Naive thymus-derived CD4-positive, alpha-beta T cell (primary cell): Measurements from ENCODE around the gene PPFIBP2. TPM values are rescaled to one million over a fixed set of nuclear protein-coding genes. Genes with fewer than 3 reads are reported as not detected.
A peak's percentile ranks its signal among the peaks of the same experiment; 100 is the strongest.

ENCODE experiments used
- ATAC-seq: fragments of 150-1000 bp; cut with Tn5 transposase; 2 replicates; pipeline ENCODE4 v1.10.0; 2021; ENCODE audit warnings: mild to moderate bottlenecking, moderate library complexity
- CTCF ChIA-PET: fragments of 350-600 bp; sonication (Branson Sonifier 250); formaldehyde crosslinking; loops from one replicate; lab custom pipeline; 2021; ENCODE audit warnings: antibody characterized with exemption; lab: Charles Lee
- POLR2A ChIA-PET: fragments of 350-600 bp; sonication (Branson Sonifier 250); formaldehyde crosslinking; loops from one replicate; lab custom pipeline; 2021; ENCODE audit warnings: antibody characterized with exemption, inconsistent platforms; lab: Charles Lee
- DNase-seq, 9 donors: peaks; one replicate each; pipeline versions ENCODE4 v3.0.0 to v3.0.0-alpha.2; 2020 to 2022; ENCODE audit warnings: mixed read lengths in 1 of 9
- H3K27ac ChIP-seq: one replicate; pipeline ENCODE4 v1.7.0; 2013; ENCODE audit warnings: mild to moderate bottlenecking, low read depth, low read length, moderate library complexity
- H3K27me3 ChIP-seq, 2 donors: one replicate each; pipeline ENCODE4 v1.7.0; 2013; ENCODE audit warnings: low read length in 2 of 2, mild to moderate bottlenecking in 2 of 2, moderate library complexity in 2 of 2; ENCODE audit not compliant: control insufficient read depth in 2 of 2, insufficient read depth in 2 of 2
- H3K36me3 ChIP-seq, 3 experiments: 1 replicate in 2 of 3; 2 replicates in 1 of 3; pipeline ENCODE4 v1.7.0; 2013; ENCODE audit warnings: low read length in 3 of 3, mild to moderate bottlenecking in 3 of 3, moderate library complexity in 1 of 3; ENCODE audit not compliant: insufficient read depth in 3 of 3, control insufficient read depth in 2 of 3
- H3K4me1 ChIP-seq, 2 donors: one replicate each; pipeline ENCODE4 v1.7.0; 2013; ENCODE audit warnings: low read length in 2 of 2, mild to moderate bottlenecking in 2 of 2, moderate library complexity in 1 of 2; ENCODE audit not compliant: control insufficient read depth in 2 of 2, insufficient read depth in 2 of 2
- H3K4me3 ChIP-seq: 2 replicates; pipeline ENCODE4 v1.7.0; 2013; ENCODE audit warnings: mild to moderate bottlenecking, low read length
- H3K9me3 ChIP-seq, 3 experiments: 1 replicate in 2 of 3; 2 replicates in 1 of 3; pipeline ENCODE4 v1.7.0; 2013; ENCODE audit warnings: low read length in 3 of 3; ENCODE audit not compliant: control insufficient read depth in 2 of 3
- H3K27ac Mint-ChIP-seq, 9 donors: one replicate each; pipeline ENCODE4 v1.8.0; 2020 to 2022; ENCODE audit warnings: mixed read lengths in 9 of 9, mild to moderate bottlenecking in 8 of 9, moderate library complexity in 5 of 9, inconsistent platforms in 2 of 9
- H3K27me3 Mint-ChIP-seq, 5 donors: one replicate each; pipeline ENCODE4 v1.8.0; 2021 to 2022; ENCODE audit warnings: mixed read lengths in 5 of 5, mild to moderate bottlenecking in 1 of 5
- H3K36me3 Mint-ChIP-seq, 5 donors: one replicate each; pipeline ENCODE4 v1.8.0; 2020 to 2022; ENCODE audit warnings: mixed read lengths in 5 of 5, mild to moderate bottlenecking in 3 of 5, inconsistent platforms in 1 of 5
- H3K4me1 Mint-ChIP-seq, 7 donors: one replicate each; pipeline ENCODE4 v1.8.0; 2020 to 2022; ENCODE audit warnings: mixed read lengths in 7 of 7, mild to moderate bottlenecking in 3 of 7, inconsistent platforms in 1 of 7
- H3K4me3 Mint-ChIP-seq, 10 donors: one replicate each; pipeline ENCODE4 v1.8.0; 2020 to 2022; ENCODE audit warnings: mild to moderate bottlenecking in 10 of 10, mixed read lengths in 10 of 10, moderate library complexity in 6 of 10, inconsistent platforms in 2 of 10
- H3K9me3 Mint-ChIP-seq, 11 donors: one replicate each; pipeline ENCODE4 v1.8.0; 2020 to 2022; ENCODE audit warnings: mixed read lengths in 11 of 11, mild to moderate bottlenecking in 4 of 11, inconsistent platforms in 1 of 11, moderate library complexity in 1 of 11
- intact Hi-C, 2 donors: fragments of 100-400 bp; cut with micrococcal nuclease; formaldehyde crosslinking; loops; one replicate each; pipeline ENCODE4 v1.15.1; 2023
- polyA plus RNA-seq, 2 donors: library from polyadenylated mRNA; unstranded; fragments of 300-500 nt; fragmentation: Illumina TruSeq; gene quantifications; one replicate each; pipeline ENCODE4 v1.2.3, GENCODE V29; 2021
- total RNA-seq, 6 experiments: library from RNA in 5 of 6; stranded (reverse) in 5 of 6; gene quantifications; 1 replicate in 5 of 6; 2 replicates in 1 of 6; pipeline ENCODE4 v1.2.3 and lab custom pipeline; 2021 to 2026

Gene PPFIBP2
- total and polyA plus RNA-seq, 7 experiments from 2014 or later, result 5.7 to 55.6 (median 42.6) TPM

GRCh38 chr11:7687386-7687785, 173.6 kb downstream of the PPFIBP2 start:
- Mint-ChIP-seq H3K4me1 (peaks cover 0 to 2% (median 0%) of the 10 kb centered on the region in 7 donors), H3K27ac (no peak overlapping the region), H3K9me3 (no peaks in the 10 kb centered on the region), H3K27me3 (peaks cover 17 to 33% (median 25%) of the 10 kb centered on the region in 5 donors), H3K4me3 (no peak overlapping the region), H3K36me3 (no peaks in the 10 kb centered on the region)
- intact Hi-C loops, result loop anchor here in 1 of 2 donors (5.0 kb wide), 1 partner anchor 245 kb away; no protein-coding TSS in a partner anchor
- Histone ChIP-seq H3K4me3 (no peak overlapping the region), H3K27ac (no peak overlapping the region), H3K36me3 (no peaks in the 10 kb centered on the region), H3K9me3 (no peaks in the 10 kb centered on the region), H3K4me1 (no peaks in the 10 kb centered on the region), H3K27me3 (no peaks in the 10 kb centered on the region)
- CTCF ChIA-PET, result interaction anchor here (1.1 to 1.4 kb wide), 2 partner anchors 8 to 245 kb away, joined by 3 read pairs; no protein-coding TSS in a partner anchor
- ATAC-seq (no peak), DNase-seq (no peak)
- POLR2A ChIA-PET, result no interaction called here

- CTCF ChIA-PET, result interaction anchor here (0.6 to 1.1 kb wide), 3 partner anchors 203 to 542 kb away, joined by 3 read pairs; partner anchors contain the start of gene OLFML1
- Mint-ChIP-seq H3K4me1 (peaks cover 0 to 2% (median 0%) of the 10 kb centered on the region in 7 donors), H3K27me3 (peaks cover 25 to 42% (median 32%) of the 10 kb centered on the region in 5 donors), H3K4me3 (no peak overlapping the region), H3K9me3 (peaks cover 0 to 1% (median 0%) of the 10 kb centered on the region in 11 donors), H3K27ac (no peak overlapping the region), H3K36me3 (no peaks in the 10 kb centered on the region)
- Histone ChIP-seq H3K4me3 (no peak overlapping the region), H3K27me3 (no peaks in the 10 kb centered on the region), H3K9me3 (no peaks in the 10 kb centered on the region), H3K4me1 (no peaks in the 10 kb centered on the region), H3K27ac (no peak overlapping the region), H3K36me3 (no peaks in the 10 kb centered on the region)
- DNase-seq, result peak in 5 of 9 donors; percentile 8 to 31 (median 22)
- POLR2A ChIA-PET, result interaction anchor here (0.7 kb wide), 1 partner anchor 407 kb away, joined by 3 read pairs; no protein-coding TSS in a partner anchor
- peak; percentile 55 for ATAC-seq
- intact Hi-C loops, result loop anchor here in 1 of 2 donors (1.0 to 5.0 kb wide), 5 partner anchors 175 to 590 kb away; partner anchors contain the start of gene PPFIBP2
Measured at GRCh38 chr11:7688238-7688826, 174.5 kb downstream of the PPFIBP2 start.

- no peak overlapping the region for H3K27ac ChIP-seq
- Mint-ChIP-seq H3K9me3 (peaks cover 0 to 1% (median 0%) of the 10 kb centered on the region in 11 donors), H3K27me3 (peaks cover 34 to 51% (median 41%) of the 10 kb centered on the region in 5 donors), H3K36me3 (no peaks in the 10 kb centered on the region), H3K27ac (no peak overlapping the region), H3K4me3 (no peak overlapping the region), H3K4me1 (peaks cover 0 to 2% (median 0%) of the 10 kb centered on the region in 7 donors)
- no peaks in the 10 kb centered on the region for H3K4me1 ChIP-seq
- no peak for ATAC-seq
- ChIA-PET CTCF (interaction anchor here (0.6 to 2.5 kb wide), 4 partner anchors 176 to 1223 kb away, joined by 3 to 8 read pairs (median 6); partner anchors contain the start of genes OLFML1 and PPFIBP2), POLR2A (no interaction called here)
- intact Hi-C loops, result loop anchor here in 1 of 2 donors (5.0 kb wide), 1 partner anchor 247 kb away; no protein-coding TSS in a partner anchor
- no peak overlapping the region for H3K4me3 ChIP-seq
- H3K9me3 ChIP-seq, result no peaks in the 10 kb centered on the region
- no peaks in the 10 kb centered on the region for H3K36me3 ChIP-seq
- no peak for DNase-seq
- peaks cover 3 to 8% of the 10 kb centered on the region in 2 donors for H3K27me3 ChIP-seq
Measured at GRCh38 chr11:7689239-7689638, 175.4 kb downstream of the PPFIBP2 start.

- peaks cover 0 to 1% (median 0%) of the 10 kb centered on the region in 11 donors for H3K9me3 Mint-ChIP-seq
- no peak overlapping the region for H3K4me3 Mint-ChIP-seq
- no peaks in the 10 kb centered on the region for H3K9me3 ChIP-seq
- H3K36me3 ChIP-seq, result no peaks in the 10 kb centered on the region
- peaks cover 6 to 11% of the 10 kb centered on the region in 2 donors for H3K27me3 ChIP-seq
- ChIA-PET POLR2A (no interaction called here), CTCF (interaction anchor here (1.1 to 2.5 kb wide), 4 partner anchors 10 to 592 kb away, joined by 3 to 7 read pairs (median 6); partner anchors contain the start of gene PPFIBP2)
- intact Hi-C loops, result loop anchor here (5.0 to 10.0 kb wide), 4 partner anchors 116 to 338 kb away; partner anchors contain the start of gene EIF3F (in 2 of the 2)
- peaks cover 35 to 55% (median 42%) of the 10 kb centered on the region in 5 donors for H3K27me3 Mint-ChIP-seq
- no peak overlapping the region for H3K4me3 ChIP-seq
- ATAC-seq, result no peak
- no peaks in the 10 kb centered on the region for H3K4me1 ChIP-seq
- no peak for DNase-seq
- H3K36me3 Mint-ChIP-seq, result no peaks in the 10 kb centered on the region
- no peak overlapping the region for H3K27ac ChIP-seq
- H3K4me1 Mint-ChIP-seq, result peaks cover 0 to 2% (median 0%) of the 10 kb centered on the region in 7 donors
- no peak overlapping the region for H3K27ac Mint-ChIP-seq
Measured at GRCh38 chr11:7690648-7691047, 176.8 kb downstream of the PPFIBP2 start.

- no peaks in the 10 kb centered on the region for H3K9me3 ChIP-seq
- Mint-ChIP-seq H3K27ac (no peak overlapping the region), H3K27me3 (peaks cover 32 to 55% (median 42%) of the 10 kb centered on the region in 5 donors), H3K9me3 (peaks cover 0 to 1% (median 0%) of the 10 kb centered on the region in 11 donors), H3K4me1 (peaks cover 0 to 2% (median 0%) of the 10 kb centered on the region in 7 donors), H3K36me3 (no peaks in the 10 kb centered on the region), H3K4me3 (no peak overlapping the region)
- POLR2A ChIA-PET, result interaction anchor here (0.6 kb wide), 1 partner anchor 754 kb away, joined by 8 read pairs; no protein-coding TSS in a partner anchor
- H3K4me1 ChIP-seq, result no peaks in the 10 kb centered on the region
- CTCF ChIA-PET, result interaction anchor here (0.9 to 2.5 kb wide), 5 partner anchors 9 to 594 kb away, joined by 3 to 7 read pairs (median 3); partner anchors contain the start of gene PPFIBP2
- H3K36me3 ChIP-seq, result no peaks in the 10 kb centered on the region
- H3K4me3 ChIP-seq, result no peak overlapping the region
- intact Hi-C loops, result loop anchor here (5.0 to 10.0 kb wide), 4 partner anchors 117 to 340 kb away; partner anchors contain the start of gene EIF3F (in 2 of the 2)
- H3K27me3 ChIP-seq, result peaks cover 6 to 11% of the 10 kb centered on the region in 2 donors
- DNase-seq (no peak), ATAC-seq (no peak)
- no peak overlapping the region for H3K27ac ChIP-seq
Measured at GRCh38 chr11:7691759-7692350, 178.1 kb downstream of the PPFIBP2 start.

- ChIA-PET CTCF (interaction anchor here (0.9 to 1.9 kb wide), 3 partner anchors 15 to 594 kb away, joined by 3 to 7 read pairs (median 3); no protein-coding TSS in a partner anchor), POLR2A (interaction anchor here (0.6 kb wide), 1 partner anchor 755 kb away, joined by 8 read pairs; no protein-coding TSS in a partner anchor)
- no peak overlapping the region for H3K27ac Mint-ChIP-seq
- peaks cover 0 to 2% (median 0%) of the 10 kb centered on the region in 7 donors for H3K4me1 Mint-ChIP-seq
- ATAC-seq (no peak), DNase-seq (no peak)
- Histone ChIP-seq H3K27ac (no peak overlapping the region), H3K4me3 (no peak overlapping the region), H3K27me3 (peaks cover 6 to 11% of the 10 kb centered on the region in 2 donors), H3K9me3 (no peaks in the 10 kb centered on the region), H3K4me1 (no peaks in the 10 kb centered on the region), H3K36me3 (no peaks in the 10 kb centered on the region)
- peaks cover 0 to 1% (median 0%) of the 10 kb centered on the region in 11 donors for H3K9me3 Mint-ChIP-seq
- intact Hi-C loops, result loop anchor here (5.0 to 10.0 kb wide), 4 partner anchors 118 to 340 kb away; partner anchors contain the start of gene EIF3F (in 2 of the 2)
- H3K4me3 Mint-ChIP-seq, result no peak overlapping the region
- H3K27me3 Mint-ChIP-seq, result peaks cover 32 to 55% (median 40%) of the 10 kb centered on the region in 5 donors
- H3K36me3 Mint-ChIP-seq, result no peaks in the 10 kb centered on the region
Measured at GRCh38 chr11:7692426-7692825, 178.6 kb downstream of the PPFIBP2 start.
